Kidney epithelial cell (primary cell): Measurements from ENCODE around the gene KCNK4. TPM values are rescaled to one million over a fixed set of nuclear protein-coding genes. Genes with fewer than 3 reads are reported as not detected.

Source experiments
- DNase-seq: peaks from one replicate; pipeline ENCODE4 v3.0.0-alpha.2; 2010; ENCODE audit warnings: low read depth
- H3K27me3 ChIP-seq: 2 replicates; pipeline ENCODE4 v1.6.0; 2011; ENCODE audit warnings: low read length; ENCODE audit not compliant: control insufficient read depth, insufficient read depth
- H3K36me3 ChIP-seq: 2 replicates; pipeline ENCODE4 v1.5.1; 2011; ENCODE audit warnings: low read length; ENCODE audit not compliant: control insufficient read depth, insufficient read depth
- H3K4me3 ChIP-seq: 2 replicates; pipeline ENCODE4 v1.5.1; 2011; ENCODE audit warnings: low read depth, mild to moderate bottlenecking, control low read depth, low read length
- total RNA-seq: library from RNA; depleted of rRNA; stranded (reverse); fragments of >200 nt; gene quantifications from 2 replicates; pipeline ENCODE4 v1.2.3, GENCODE V29; 2015
- TF ChIP-seq, protein P1 (sequence below): IDR thresholded peaks from 2 replicates; pipeline ENCODE4 v1.5.1; 2011; ENCODE audit warnings: mild to moderate bottlenecking, moderate library complexity, low read length, control low read depth, inconsistent platforms; ENCODE audit not compliant: insufficient read depth, poor library complexity, severe bottlenecking

KCNK4 gene
- total RNA-seq, 1 donor from 2014 or later: not detected

DNA sequence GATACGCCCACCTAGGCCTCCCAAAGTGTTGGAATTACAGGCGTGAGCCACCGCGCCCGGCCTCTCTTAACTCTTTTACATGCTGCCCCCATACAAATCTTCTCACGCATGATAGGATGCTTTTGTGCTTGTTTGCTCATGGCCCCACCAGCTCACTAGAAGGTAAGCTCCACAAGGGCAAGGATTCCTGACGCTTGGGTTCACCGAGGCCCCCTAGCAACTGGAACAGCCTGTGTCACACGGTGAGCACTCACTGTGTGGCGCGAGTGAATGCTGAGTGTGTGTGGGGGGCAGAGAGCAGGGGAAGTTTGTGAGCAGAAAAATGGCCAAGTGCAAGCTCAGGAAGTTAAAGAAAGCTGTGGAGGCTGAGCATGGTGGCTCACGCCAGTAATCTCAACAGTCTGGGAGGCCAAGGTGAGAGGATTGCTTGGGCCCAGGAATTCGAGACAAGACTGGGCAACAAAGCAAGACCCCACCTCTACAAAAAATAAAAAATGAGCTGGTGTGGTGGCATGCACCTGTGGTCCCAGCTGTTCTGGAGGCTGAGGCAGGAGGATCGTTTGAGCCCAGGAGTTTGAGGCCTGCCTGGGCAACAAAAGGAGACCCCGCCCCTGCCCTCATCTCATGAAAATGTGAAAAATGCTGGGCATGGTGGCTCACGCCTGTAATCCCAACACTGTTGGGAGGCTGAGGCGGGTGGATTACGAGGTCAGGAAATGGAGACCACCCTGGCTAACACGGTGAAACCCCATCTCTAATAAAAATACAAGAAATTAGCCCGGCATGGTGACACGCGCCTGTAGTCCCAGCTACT, 8.9 kb upstream of the KCNK4 start:
- TF ChIP-seq, protein P1, sequence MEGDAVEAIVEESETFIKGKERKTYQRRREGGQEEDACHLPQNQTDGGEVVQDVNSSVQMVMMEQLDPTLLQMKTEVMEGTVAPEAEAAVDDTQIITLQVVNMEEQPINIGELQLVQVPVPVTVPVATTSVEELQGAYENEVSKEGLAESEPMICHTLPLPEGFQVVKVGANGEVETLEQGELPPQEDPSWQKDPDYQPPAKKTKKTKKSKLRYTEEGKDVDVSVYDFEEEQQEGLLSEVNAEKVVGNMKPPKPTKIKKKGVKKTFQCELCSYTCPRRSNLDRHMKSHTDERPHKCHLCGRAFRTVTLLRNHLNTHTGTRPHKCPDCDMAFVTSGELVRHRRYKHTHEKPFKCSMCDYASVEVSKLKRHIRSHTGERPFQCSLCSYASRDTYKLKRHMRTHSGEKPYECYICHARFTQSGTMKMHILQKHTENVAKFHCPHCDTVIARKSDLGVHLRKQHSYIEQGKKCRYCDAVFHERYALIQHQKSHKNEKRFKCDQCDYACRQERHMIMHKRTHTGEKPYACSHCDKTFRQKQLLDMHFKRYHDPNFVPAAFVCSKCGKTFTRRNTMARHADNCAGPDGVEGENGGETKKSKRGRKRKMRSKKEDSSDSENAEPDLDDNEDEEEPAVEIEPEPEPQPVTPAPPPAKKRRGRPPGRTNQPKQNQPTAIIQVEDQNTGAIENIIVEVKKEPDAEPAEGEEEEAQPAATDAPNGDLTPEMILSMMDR: no peak
- Histone ChIP-seq H3K36me3 (peaks cover 1% of the 10 kb centered on the region), H3K4me3 (no peak overlapping the region), H3K27me3 (no peaks in the 10 kb centered on the region)
- DNase-seq: no peak

DNA sequence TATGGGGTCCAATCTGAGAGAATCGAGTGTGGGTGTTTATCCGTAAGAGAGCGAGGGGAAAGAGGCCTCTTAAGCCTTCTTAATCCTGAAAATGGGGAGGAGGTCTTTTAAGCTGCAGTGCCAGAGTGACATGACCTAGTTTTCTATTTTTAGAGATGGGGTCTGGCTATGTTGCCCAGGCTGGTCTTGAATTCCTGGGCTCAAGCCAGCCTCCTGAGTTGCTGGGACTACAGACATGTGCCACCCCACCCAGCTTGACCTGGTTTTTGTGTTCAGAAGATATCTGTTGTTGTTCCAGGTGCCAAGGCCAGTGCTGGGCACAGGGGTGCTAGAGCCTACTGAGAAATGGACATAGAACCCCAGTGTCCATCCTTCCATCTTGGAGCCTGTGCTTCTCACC, 8.0 kb upstream of the KCNK4 start:
- Histone ChIP-seq H3K27me3 (no peaks in the 10 kb centered on the region), H3K4me3 (no peak overlapping the region), H3K36me3 (peaks cover 1% of the 10 kb centered on the region)
- DNase-seq: no peak
- TF ChIP-seq, protein P1: no peak

DNA sequence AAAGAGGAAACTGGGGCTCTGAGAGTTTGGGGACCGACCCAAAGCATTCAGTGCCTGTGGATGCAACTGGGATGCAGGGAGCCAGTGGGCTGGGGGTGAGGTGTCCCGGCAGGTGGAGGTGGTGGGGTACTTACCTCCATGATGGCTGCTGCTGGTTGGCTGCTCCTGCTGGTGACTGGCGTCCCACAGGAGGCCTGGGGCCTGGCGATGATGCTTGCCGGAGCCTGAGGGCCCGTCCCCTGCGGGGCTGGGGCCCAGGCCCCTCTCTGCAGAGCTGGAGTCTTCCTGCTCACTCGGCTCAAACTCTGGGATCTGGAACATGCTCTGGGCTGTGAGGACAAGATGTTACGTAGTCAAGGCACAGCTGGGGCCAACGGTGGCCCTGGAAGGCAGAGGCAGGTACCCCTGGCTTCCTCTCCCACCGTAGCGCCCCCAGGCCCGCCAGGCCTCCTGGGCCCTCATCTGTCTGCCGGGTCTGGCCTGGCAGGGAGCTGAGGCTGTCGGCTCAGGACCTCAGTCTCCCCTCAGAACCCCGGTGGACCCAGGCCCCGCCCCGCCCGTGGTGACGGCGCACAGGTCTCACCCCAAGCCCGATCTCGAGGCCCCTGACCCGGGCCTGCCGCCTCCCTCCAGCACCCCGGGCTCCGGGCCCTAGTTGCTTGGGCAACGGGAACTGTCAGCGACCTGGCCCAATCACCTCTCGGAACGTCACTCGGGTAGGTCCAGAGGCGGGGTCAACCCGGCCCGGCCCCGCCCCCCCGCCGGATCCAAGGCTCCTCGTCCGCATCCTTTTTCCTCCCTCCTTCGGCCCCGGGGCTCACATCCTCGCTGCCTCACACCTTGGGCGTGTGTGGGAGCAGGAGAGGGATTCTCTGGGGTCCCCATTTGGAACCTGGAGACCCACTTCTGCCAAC, 6.8 kb upstream of the KCNK4 start, which contains the start of gene BAD:
BAD (minus strand) TSS at position 618 of the 914 bp plus-strand sequence; CDS start at position 321, 297 bp downstream.
- peaks cover 1% of the 10 kb centered on the region for H3K36me3 ChIP-seq
- TF ChIP-seq, protein P1: no peak
- H3K4me3 ChIP-seq: peak within 1 kb of the TSS; percentile 65
- DNase-seq: no peak
- no peaks in the 10 kb centered on the region for H3K27me3 ChIP-seq

DNA sequence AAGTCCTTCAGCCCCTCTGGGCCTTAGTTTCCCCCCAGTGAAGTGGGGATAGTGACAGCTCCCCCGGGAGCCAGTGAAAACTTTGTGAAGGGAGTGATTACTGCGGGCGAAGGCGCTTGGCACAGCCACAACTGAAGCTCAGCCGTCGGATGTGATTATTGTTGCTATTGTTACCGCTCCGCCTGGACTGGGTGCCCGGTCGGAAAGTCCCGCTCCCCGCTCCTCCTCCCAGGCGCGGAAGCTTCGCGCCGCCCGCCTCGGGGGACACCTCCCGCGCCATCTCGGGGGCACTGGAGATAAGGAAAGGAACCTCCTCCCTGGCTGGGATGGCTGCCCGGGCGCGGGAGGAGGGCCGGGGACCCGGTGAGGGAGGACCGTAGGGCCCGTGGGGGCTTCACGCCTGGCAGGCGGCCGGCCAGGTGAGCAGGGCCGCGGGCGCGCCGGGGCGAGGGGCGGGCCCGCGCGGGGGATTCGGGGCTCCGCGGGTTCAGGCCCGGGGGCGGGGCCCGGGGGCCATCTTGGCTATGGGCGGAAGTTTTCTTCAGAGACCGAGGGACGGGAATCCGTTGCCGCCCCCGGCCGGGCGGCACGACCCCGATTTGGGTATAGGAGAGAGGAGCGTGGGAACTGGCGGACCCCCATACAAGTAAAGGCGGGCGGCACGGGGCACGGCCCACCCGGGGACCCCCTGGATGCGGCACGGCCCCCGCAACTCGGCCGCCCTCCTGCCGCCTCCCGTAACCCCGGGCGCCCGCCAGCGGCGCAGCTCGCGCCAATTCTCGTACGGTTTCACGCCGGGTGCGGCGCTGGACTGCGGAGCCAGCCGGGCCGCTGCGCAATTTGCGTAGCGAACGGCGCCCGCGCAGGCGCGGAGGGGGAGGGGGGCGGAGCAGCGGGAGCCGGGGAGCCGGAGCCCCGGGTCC, 5.9 kb upstream of the KCNK4 start, which contains the start of gene GPR137:
GPR137 (plus strand) TSS at position 887 of the 923 bp plus-strand sequence. CDS start 677 bp downstream, outside the sequence.
- no peak for DNase-seq
- peak within 1 kb of the TSS; percentile 65 for H3K4me3 ChIP-seq
- H3K27me3 ChIP-seq: peaks cover 3% of the 10 kb centered on the region
- TF ChIP-seq, protein P1: no peak
- H3K36me3 ChIP-seq: peaks cover 2% of the 10 kb centered on the region
